CD4-positive, alpha-beta T cell treated with Interleukin-4 for 1 hour (primary cell): ENCODE data around the gene TPSD1.
"Not testable (repeated sequence)": the region's sequence is repeated elsewhere in the genome, so short reads cannot be mapped to it uniquely, and the experiment has no call there.

ENCODE experiments used
- DNase-seq, 2 donors: peaks; one replicate each; pipeline ENCODE4 v3.0.0-alpha.2; 2020 to 2022

The TPSD1 gene

GRCh38 chr16:1221628-1222552 lies 34.0 kb upstream of the TPSD1 start:
- no peak for DNase-seq

GRCh38 chr16:1222553-1223354 lies 33.1 kb upstream of the TPSD1 start:
- DNase-seq: no peak

- DNase-seq: no peak
Observed at GRCh38 chr16:1223355-1224214, 32.3 kb upstream of the TPSD1 start.

GRCh38 chr16:1224558-1224957 lies 31.3 kb upstream of the TPSD1 start:
- no peak for DNase-seq

- no peak for DNase-seq
Observed at GRCh38 chr16:1225051-1225451, 30.8 kb upstream of the TPSD1 start, which contains the start of gene TPSG1. TSS of gene TPSG1 (minus strand) at chr16:1225268. CDS start at chr16:1225252, 16 bp downstream.

GRCh38 chr16:1225728-1226311 lies 30.0 kb upstream of the TPSD1 start:
- not testable (repeated sequence) for DNase-seq

- DNase-seq: not testable (repeated sequence)
Observed at GRCh38 chr16:1226692-1227091, 29.2 kb upstream of the TPSD1 start.

- DNase-seq: not testable (repeated sequence)
Observed at GRCh38 chr16:1228227-1228626, 27.6 kb upstream of the TPSD1 start.

- not testable (repeated sequence) for DNase-seq
Observed at GRCh38 chr16:1229476-1229875, 26.4 kb upstream of the TPSD1 start.

- not testable (repeated sequence) for DNase-seq
Observed at GRCh38 chr16:1230084-1230470, 25.8 kb upstream of the TPSD1 start, which contains the start of gene TPSB2. TSS of gene TPSB2 (minus strand) at chr16:1230184. CDS start at chr16:1229951, 233 bp downstream.

GRCh38 chr16:1230471-1231212 lies 25.2 kb upstream of the TPSD1 start:
- DNase-seq: not testable (repeated sequence)

- not testable (repeated sequence) for DNase-seq
Observed at GRCh38 chr16:1231301-1231700, 24.6 kb upstream of the TPSD1 start.

- DNase-seq: not testable (repeated sequence)
Observed at GRCh38 chr16:1232049-1232748, 23.7 kb upstream of the TPSD1 start.

GRCh38 chr16:1236659-1237058 lies 19.2 kb upstream of the TPSD1 start:
- DNase-seq: not testable (repeated sequence)

- no peak for DNase-seq
Observed at GRCh38 chr16:1237990-1238389, 17.9 kb upstream of the TPSD1 start.

GRCh38 chr16:1238909-1239308 lies 17.0 kb upstream of the TPSD1 start:
- DNase-seq: not testable (repeated sequence)

GRCh38 chr16:1239575-1239974 lies 16.3 kb upstream of the TPSD1 start:
- not testable (repeated sequence) for DNase-seq

GRCh38 chr16:1240436-1240835 lies 15.4 kb upstream of the TPSD1 start, which contains the start of gene TPSAB1:
TSS of gene TPSAB1 (plus strand) at chr16:1240705. CDS start at chr16:1240939, 234 bp downstream.
- not testable (repeated sequence) for DNase-seq

GRCh38 chr16:1241081-1241480 lies 14.8 kb upstream of the TPSD1 start:
- not testable (repeated sequence) for DNase-seq

GRCh38 chr16:1243363-1243762 lies 12.5 kb upstream of the TPSD1 start:
- DNase-seq: not testable (repeated sequence)
